SK-N-SH treated with all-trans-retinoic acid at 6 μM for 48 hours (cell line): ENCODE measurements around the gene NSUN7.
A peak's percentile ranks its signal among the peaks of the same experiment; 100 is the strongest.

Experiments
- ATAC-seq: fragments of 200-7000 bp; cut with Tn5 transposase; 3 replicates; pipeline ENCODE4 v1.9.1; 2020; ENCODE audit warnings: mild to moderate bottlenecking, moderate library complexity
- ARNTL ChIP-seq: fragments of 450-650 bp; formaldehyde crosslinking; IDR thresholded peaks from 2 replicates; pipeline ENCODE4 v1.5.0; 2020; ENCODE audit warnings: low read depth, mild to moderate bottlenecking, moderate library complexity, borderline replicate concordance
- BACH2 ChIP-seq: fragments of 250-450 bp; sonication (Bioruptor Pico); IDR thresholded peaks from 2 replicates; pipeline ENCODE4 v1.9.0; 2021; ENCODE audit warnings: mild to moderate bottlenecking, borderline replicate concordance
- CSDC2 ChIP-seq: fragments of 250-450 bp; sonication (Bioruptor Pico); IDR thresholded peaks from 2 replicates; pipeline ENCODE4 v1.5.0; 2020; ENCODE audit warnings: mild to moderate bottlenecking, moderate library complexity
- ESRRG ChIP-seq: fragments of 250-450 bp; sonication (Bioruptor Pico); IDR thresholded peaks from 2 replicates; pipeline ENCODE4 v1.6.1; 2021; ENCODE audit warnings: mild to moderate bottlenecking
- GLIS3 ChIP-seq: fragments of 250-450 bp; sonication (Bioruptor Pico); IDR thresholded peaks from 2 replicates; pipeline ENCODE4 v1.5.0; 2020; ENCODE audit warnings: mild to moderate bottlenecking, moderate library complexity
- ISL1 ChIP-seq: fragments of 250-450 bp; sonication (Bioruptor Pico); IDR thresholded peaks from 2 replicates; pipeline ENCODE4 v2.1.2; 2022; ENCODE audit warnings: mild to moderate bottlenecking, moderate library complexity
- PPARA ChIP-seq: fragments of 250-450 bp; sonication (Bioruptor Pico); IDR thresholded peaks from 2 replicates; pipeline ENCODE4 v1.5.0; 2020; ENCODE audit warnings: mild to moderate bottlenecking, borderline replicate concordance
- SNAI2 ChIP-seq: fragments of 250-450 bp; sonication (Bioruptor Pico); IDR thresholded peaks from 2 replicates; pipeline ENCODE4 v1.5.0; 2020; ENCODE audit warnings: mild to moderate bottlenecking, moderate library complexity
- ZC3H10 ChIP-seq: fragments of 250-450 bp; sonication (Bioruptor Pico); IDR thresholded peaks from 2 replicates; pipeline ENCODE4 v1.5.1; 2021; ENCODE audit warnings: mild to moderate bottlenecking, moderate library complexity
- ZFP3 ChIP-seq: fragments of 250-450 bp; sonication (Bioruptor Pico); IDR thresholded peaks from 2 replicates; pipeline ENCODE4 v1.5.0; 2020; ENCODE audit warnings: mild to moderate bottlenecking, moderate library complexity
- ZNF565 ChIP-seq: fragments of 450-650 bp; formaldehyde crosslinking; conservative IDR thresholded peaks from 2 replicates; pipeline ENCODE4 v1.5.0; 2020; ENCODE audit warnings: low read depth, mild to moderate bottlenecking, moderate library complexity
- ZNF70 ChIP-seq: fragments of 450-650 bp; formaldehyde crosslinking; IDR thresholded peaks from 2 replicates; pipeline ENCODE4 v1.5.0; 2020; ENCODE audit warnings: mild to moderate bottlenecking, moderate library complexity
- ZNF8 ChIP-seq: fragments of 450-650 bp; formaldehyde crosslinking; IDR thresholded peaks from 2 replicates; pipeline ENCODE4 v1.5.0; 2020; ENCODE audit warnings: mild to moderate bottlenecking, moderate library complexity
- TF ChIP-seq, protein P1 (sequence below): fragments of 250-450 bp; sonication (Bioruptor Pico); IDR thresholded peaks from 2 replicates; pipeline ENCODE4 v1.5.0; 2020; ENCODE audit warnings: mild to moderate bottlenecking, moderate library complexity
- TF ChIP-seq, protein P2 (sequence below): fragments of 250-450 bp; sonication (Bioruptor Pico); IDR thresholded peaks from 2 replicates; pipeline ENCODE4 v1.5.1; 2021; ENCODE audit warnings: mild to moderate bottlenecking, moderate library complexity
- TF ChIP-seq, protein P3 (sequence below): fragments of 250-450 bp; sonication (Bioruptor Pico); IDR thresholded peaks from 2 replicates; pipeline ENCODE4 v1.5.1; 2020; ENCODE audit warnings: low read depth, mild to moderate bottlenecking, moderate library complexity

Gene NSUN7

DNA sequence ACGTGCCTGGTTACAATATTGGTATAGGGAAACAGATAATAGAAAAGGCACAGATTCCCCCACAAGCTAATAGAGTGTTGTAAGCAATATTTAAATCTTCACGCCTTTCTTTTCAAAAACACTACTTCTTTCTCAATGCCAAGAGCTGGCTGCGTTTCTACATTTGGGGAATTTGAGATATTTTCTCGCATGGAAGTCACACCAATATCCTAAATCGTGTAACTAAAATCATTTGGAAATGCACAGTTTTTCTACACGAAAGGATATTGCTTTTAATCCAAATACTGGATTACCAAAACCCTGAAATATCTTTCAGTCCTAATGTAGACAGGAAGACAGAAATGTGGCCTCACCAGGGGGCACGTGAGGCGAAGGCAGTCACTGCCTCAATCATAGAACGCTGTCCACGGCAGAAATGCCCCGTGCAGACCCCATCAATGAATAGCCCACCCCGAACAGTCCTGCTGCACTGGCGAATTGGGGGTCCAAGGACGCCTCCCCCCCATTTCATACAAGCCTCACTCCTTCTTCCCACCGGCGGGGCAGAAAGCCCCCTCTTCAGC is 106.6 kb downstream of the NSUN7 start (continued):
- TF ChIP-seq, protein P1, sequence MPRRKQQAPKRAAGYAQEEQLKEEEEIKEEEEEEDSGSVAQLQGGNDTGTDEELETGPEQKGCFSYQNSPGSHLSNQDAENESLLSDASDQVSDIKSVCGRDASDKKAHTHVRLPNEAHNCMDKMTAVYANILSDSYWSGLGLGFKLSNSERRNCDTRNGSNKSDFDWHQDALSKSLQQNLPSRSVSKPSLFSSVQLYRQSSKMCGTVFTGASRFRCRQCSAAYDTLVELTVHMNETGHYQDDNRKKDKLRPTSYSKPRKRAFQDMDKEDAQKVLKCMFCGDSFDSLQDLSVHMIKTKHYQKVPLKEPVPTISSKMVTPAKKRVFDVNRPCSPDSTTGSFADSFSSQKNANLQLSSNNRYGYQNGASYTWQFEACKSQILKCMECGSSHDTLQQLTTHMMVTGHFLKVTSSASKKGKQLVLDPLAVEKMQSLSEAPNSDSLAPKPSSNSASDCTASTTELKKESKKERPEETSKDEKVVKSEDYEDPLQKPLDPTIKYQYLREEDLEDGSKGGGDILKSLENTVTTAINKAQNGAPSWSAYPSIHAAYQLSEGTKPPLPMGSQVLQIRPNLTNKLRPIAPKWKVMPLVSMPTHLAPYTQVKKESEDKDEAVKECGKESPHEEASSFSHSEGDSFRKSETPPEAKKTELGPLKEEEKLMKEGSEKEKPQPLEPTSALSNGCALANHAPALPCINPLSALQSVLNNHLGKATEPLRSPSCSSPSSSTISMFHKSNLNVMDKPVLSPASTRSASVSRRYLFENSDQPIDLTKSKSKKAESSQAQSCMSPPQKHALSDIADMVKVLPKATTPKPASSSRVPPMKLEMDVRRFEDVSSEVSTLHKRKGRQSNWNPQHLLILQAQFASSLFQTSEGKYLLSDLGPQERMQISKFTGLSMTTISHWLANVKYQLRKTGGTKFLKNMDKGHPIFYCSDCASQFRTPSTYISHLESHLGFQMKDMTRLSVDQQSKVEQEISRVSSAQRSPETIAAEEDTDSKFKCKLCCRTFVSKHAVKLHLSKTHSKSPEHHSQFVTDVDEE: no peak
- TF ChIP-seq, protein P2, sequence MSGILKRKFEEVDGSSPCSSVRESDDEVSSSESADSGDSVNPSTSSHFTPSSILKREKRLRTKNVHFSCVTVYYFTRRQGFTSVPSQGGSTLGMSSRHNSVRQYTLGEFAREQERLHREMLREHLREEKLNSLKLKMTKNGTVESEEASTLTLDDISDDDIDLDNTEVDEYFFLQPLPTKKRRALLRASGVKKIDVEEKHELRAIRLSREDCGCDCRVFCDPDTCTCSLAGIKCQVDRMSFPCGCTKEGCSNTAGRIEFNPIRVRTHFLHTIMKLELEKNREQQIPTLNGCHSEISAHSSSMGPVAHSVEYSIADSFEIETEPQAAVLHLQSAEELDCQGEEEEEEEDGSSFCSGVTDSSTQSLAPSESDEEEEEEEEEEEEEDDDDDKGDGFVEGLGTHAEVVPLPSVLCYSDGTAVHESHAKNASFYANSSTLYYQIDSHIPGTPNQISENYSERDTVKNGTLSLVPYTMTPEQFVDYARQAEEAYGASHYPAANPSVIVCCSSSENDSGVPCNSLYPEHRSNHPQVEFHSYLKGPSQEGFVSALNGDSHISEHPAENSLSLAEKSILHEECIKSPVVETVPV (CRISPR knock-in tag): no peak
- TF ChIP-seq ISL1 (no peak), ZNF70 (no peak), ESRRG (CRISPR knock-in tag) (no peak), GLIS3 (CRISPR knock-in tag) (no peak), PPARA (no peak)

DNA sequence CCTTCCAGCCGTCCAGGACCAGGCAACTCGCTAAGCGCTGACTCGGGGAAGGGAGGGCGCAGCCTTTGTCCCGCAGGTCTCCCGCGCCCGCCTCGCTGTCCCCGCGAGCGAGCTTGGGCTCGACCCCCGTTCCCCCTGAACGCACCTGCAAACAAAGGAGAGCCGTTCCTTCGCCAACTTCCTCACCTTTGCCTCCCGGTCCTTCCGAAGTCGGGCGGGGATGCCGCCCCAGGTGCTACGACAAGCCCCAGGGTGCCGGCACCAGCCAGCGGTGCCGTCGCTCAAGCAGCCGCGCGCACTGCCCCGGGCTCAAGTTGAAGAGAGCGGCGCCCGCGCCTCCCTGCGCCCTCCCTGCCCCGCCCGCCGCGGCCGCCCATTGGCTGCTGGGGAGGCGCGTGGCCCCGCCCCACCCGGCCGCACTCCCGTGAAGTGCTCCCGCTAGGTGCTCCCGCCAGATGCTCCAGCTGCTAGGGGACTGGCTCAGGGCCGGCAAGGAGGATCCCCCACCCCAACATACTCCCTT is 107.1 kb downstream of the NSUN7 start:
- TF ChIP-seq, protein P1: 0 out of 2 replicates have a peak, but pooled peaks have one; percentile 24
- no peak for TF ChIP-seq ESRRG (CRISPR knock-in tag)
- peak; percentile 99 for ATAC-seq

DNA sequence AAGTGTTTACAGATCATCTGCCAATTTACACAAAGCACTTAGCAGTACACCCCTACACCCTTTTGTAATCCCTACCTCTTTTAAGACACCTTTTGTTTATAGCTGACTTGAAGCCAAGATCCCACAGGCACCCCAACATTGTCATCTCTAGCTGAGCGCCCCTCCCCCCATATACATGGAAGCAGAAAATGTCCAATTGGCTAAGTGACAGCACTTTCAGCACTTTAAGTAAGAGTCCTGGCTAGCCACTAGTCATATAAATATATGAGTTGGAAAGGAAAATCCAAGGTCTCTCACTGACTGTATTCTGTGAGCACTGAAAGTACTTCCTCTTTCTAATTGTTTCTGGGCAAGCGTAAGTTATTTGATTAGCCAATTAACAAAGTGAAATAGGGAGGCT is 108.2 kb downstream of the NSUN7 start:
- ATAC-seq: no peak
- TF ChIP-seq ZNF8 (CRISPR knock-in tag): no peak
- TF ChIP-seq, protein P2 (CRISPR knock-in tag): no peak
- TF ChIP-seq GLIS3 (CRISPR knock-in tag): no peak
- no peak for TF ChIP-seq ISL1
- TF ChIP-seq ZC3H10 (CRISPR knock-in tag): no peak
- TF ChIP-seq ZFP3 (CRISPR knock-in tag): no peak
- TF ChIP-seq, protein P1: no peak
- TF ChIP-seq ZNF565 (CRISPR knock-in tag): no peak
- no peak for TF ChIP-seq PPARA
- TF ChIP-seq ARNTL (CRISPR knock-in tag): no peak
- TF ChIP-seq SNAI2 (CRISPR knock-in tag): no peak
- TF ChIP-seq, protein P3, sequence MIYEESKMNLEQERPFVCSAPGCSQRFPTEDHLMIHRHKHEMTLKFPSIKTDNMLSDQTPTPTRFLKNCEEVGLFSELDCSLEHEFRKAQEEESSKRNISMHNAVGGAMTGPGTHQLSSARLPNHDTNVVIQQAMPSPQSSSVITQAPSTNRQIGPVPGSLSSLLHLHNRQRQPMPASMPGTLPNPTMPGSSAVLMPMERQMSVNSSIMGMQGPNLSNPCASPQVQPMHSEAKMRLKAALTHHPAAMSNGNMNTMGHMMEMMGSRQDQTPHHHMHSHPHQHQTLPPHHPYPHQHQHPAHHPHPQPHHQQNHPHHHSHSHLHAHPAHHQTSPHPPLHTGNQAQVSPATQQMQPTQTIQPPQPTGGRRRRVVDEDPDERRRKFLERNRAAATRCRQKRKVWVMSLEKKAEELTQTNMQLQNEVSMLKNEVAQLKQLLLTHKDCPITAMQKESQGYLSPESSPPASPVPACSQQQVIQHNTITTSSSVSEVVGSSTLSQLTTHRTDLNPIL (CRISPR knock-in tag): no peak
- no peak for TF ChIP-seq CSDC2
- no peak for TF ChIP-seq BACH2 (CRISPR knock-in tag)
